Measurements from ENCODE around the gene LAMA5. TPM values are rescaled to one million over a fixed set of nuclear protein-coding genes. Genes with fewer than 3 reads are reported as not detected.

Gene LAMA5
- total RNA-seq, 1 experiment from 2014 or later: 1,050 TPM

DNA sequence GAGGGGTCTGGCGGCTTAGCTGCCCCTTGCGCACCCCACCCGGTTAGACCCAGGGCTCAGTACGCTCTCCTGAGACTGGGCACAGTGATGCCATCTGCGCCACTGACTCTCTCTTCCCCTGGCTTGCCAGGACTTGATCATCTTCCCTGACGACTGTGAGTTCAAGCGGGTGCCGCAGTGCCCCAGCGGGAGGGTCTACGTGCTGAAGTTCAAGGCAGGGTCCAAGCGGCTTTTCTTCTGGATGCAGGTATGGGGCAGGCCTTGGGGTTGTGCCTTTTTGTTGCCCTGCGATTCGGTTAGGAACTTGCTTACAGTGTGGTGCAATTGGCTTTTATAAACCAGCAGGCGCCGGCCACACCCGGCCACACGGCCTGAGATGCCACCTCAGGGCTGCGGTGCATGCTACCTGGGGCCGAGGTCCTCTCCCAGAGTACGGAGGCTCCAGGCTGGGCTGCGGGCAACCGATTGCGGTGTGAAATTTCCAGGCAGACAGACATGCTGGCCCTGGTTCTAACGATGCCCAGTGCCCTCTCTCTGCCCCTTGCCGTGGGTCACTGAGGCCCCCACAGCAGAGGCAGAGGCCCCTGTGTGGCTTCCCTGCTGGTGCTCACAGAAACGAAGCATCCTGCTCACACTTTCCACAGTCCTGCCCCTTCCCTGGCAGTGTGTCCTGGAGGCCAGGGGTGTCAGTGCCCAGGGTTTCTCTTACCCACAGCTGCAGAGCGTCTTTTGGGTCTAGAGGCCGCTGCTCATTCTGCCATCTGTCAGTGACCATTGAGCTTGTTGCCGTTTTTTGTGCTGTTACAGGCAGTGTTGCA is 62.6 kb downstream of the LAMA5 start:
- no peaks in the 10 kb centered on the region for H3K27me3 Mint-ChIP-seq (ENCODE audit: insufficient read depth, unreplicated experiment)
- H3K9me3 Mint-ChIP-seq (ENCODE audit: unreplicated experiment): no peaks in the 10 kb centered on the region
- H3K9me3 ChIP-seq: no peaks in the 10 kb centered on the region
- peaks cover 29% of the 10 kb centered on the region for H3K36me3 ChIP-seq (ENCODE audit: control insufficient read depth, insufficient read depth, low read length)
- H3K36me3 Mint-ChIP-seq (ENCODE audit: insufficient read depth, unreplicated experiment): peaks cover 99% of the 10 kb centered on the region
- TF ChIP-seq, protein P1, sequence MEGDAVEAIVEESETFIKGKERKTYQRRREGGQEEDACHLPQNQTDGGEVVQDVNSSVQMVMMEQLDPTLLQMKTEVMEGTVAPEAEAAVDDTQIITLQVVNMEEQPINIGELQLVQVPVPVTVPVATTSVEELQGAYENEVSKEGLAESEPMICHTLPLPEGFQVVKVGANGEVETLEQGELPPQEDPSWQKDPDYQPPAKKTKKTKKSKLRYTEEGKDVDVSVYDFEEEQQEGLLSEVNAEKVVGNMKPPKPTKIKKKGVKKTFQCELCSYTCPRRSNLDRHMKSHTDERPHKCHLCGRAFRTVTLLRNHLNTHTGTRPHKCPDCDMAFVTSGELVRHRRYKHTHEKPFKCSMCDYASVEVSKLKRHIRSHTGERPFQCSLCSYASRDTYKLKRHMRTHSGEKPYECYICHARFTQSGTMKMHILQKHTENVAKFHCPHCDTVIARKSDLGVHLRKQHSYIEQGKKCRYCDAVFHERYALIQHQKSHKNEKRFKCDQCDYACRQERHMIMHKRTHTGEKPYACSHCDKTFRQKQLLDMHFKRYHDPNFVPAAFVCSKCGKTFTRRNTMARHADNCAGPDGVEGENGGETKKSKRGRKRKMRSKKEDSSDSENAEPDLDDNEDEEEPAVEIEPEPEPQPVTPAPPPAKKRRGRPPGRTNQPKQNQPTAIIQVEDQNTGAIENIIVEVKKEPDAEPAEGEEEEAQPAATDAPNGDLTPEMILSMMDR (IDR thresholded peaks at IDR 0.05; ENCODE audit: insufficient read depth in 1 of 2, low read depth in 1 of 2, low read length in 1 of 2, severe bottlenecking in 1 of 2, unreplicated experiment in 1 of 2): no peak
- no TSS peak for BruUV-seq (replicated peaks)
- intact Hi-C loops (cut with micrococcal nuclease; ENCODE audit: unreplicated experiment): loop anchor here (5.0 to 10.0 kb wide), 2 partner anchors 313 to 490 kb away; partner anchors contain the start of gene MRGBP
- peak overlapping the region; percentile 97 for H3K27ac Mint-ChIP-seq (ENCODE audit: unreplicated experiment)
- H3K4me1 Mint-ChIP-seq (ENCODE audit: low read depth, unreplicated experiment): peaks cover 30% of the 10 kb centered on the region
- POLR2A ChIA-PET: interaction anchor here (0.7 to 1.4 kb wide), 3 partner anchors 57 to 78 kb away, joined by 4 to 5 read pairs (median 4); no protein-coding TSS in a partner anchor
- H3K4me3 Mint-ChIP-seq (ENCODE audit: unreplicated experiment): peak overlapping the region; percentile 89
- H3K4me3 ChIP-seq (ENCODE audit: low read depth, low read length): peak overlapping the region; percentile 98
- H3K27me3 ChIP-seq (replicated peaks; ENCODE audit: control insufficient read depth, insufficient read depth, low read length): no peaks in the 10 kb centered on the region
- CTCF ChIA-PET: interaction anchor here (0.9 to 1.6 kb wide), 2 partner anchors 78 kb away, joined by 4 to 14 read pairs; no protein-coding TSS in a partner anchor
- no peak for DNase-seq
- H3K4me1 ChIP-seq: peaks cover 20% of the 10 kb centered on the region

DNA sequence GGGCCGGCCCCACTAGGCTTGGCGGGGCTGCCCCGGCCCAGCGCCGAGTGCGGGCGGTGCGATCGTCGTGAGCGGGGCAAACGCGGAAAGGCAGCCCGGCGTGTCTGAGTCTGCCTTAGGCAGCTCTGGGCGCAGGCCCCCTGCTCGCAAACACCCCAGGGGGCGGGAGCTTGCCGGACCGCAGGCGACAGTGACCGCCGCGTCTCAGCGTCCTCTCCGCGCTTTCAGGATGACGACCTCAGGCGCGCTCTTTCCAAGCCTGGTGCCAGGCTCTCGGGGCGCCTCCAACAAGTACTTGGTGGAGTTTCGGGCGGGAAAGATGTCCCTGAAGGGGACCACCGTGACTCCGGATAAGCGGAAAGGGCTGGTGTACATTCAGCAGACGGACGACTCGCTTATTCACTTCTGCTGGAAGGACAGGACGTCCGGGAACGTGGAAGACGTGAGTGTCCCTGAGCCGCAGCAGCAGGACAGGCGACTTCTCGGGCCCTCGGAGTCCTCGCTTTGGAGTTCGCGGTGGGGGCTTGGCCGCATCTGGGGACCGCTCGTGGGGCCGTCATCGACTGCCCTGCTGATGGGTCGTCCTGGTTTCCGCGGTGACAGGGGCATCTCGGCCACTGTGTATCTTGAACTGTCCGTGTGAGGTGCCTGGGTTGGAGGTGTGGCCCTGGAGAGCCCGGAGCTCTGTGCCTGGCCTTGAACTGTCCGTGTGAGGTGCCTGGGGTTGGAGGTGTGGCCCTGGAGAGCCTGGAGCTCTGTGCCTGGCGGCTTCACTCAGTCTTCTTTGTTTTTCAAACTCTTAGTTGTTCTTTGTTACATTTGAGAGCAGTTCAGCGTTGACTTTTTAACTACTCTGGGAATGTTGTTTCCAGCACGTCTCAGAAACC is 63.5 kb downstream of the LAMA5 start:
- H3K4me1 Mint-ChIP-seq (ENCODE audit: low read depth, unreplicated experiment): peaks cover 30% of the 10 kb centered on the region
- H3K4me3 ChIP-seq (ENCODE audit: low read depth, low read length): peak overlapping the region; percentile 98
- no peaks in the 10 kb centered on the region for H3K9me3 Mint-ChIP-seq (ENCODE audit: unreplicated experiment)
- peak overlapping the region; percentile 89 for H3K4me3 Mint-ChIP-seq (ENCODE audit: unreplicated experiment)
- peak overlapping the region; percentile 97 for H3K27ac Mint-ChIP-seq (ENCODE audit: unreplicated experiment)
- H3K9me3 ChIP-seq: no peaks in the 10 kb centered on the region
- H3K36me3 ChIP-seq (ENCODE audit: control insufficient read depth, insufficient read depth, low read length): peaks cover 29% of the 10 kb centered on the region
- no TSS peak for BruUV-seq (replicated peaks)
- peak; percentile 63 to 76 for DNase-seq
- H3K36me3 Mint-ChIP-seq (ENCODE audit: insufficient read depth, unreplicated experiment): peaks cover 99% of the 10 kb centered on the region
- intact Hi-C loops (cut with micrococcal nuclease; ENCODE audit: unreplicated experiment): loop anchor here (2.0 to 10.0 kb wide), 4 partner anchors 17 to 1339 kb away; partner anchors contain the start of gene MRGBP
- POLR2A ChIA-PET: interaction anchor here (0.9 to 1.4 kb wide), 3 partner anchors 63 to 79 kb away, joined by 3 to 5 read pairs (median 4); no protein-coding TSS in a partner anchor
- CTCF ChIA-PET: interaction anchor here (0.7 to 1.6 kb wide), 4 partner anchors 65 to 101 kb away, joined by 3 to 14 read pairs (median 3); no protein-coding TSS in a partner anchor
- H3K4me1 ChIP-seq: peaks cover 20% of the 10 kb centered on the region
- H3K27me3 ChIP-seq (replicated peaks; ENCODE audit: control insufficient read depth, insufficient read depth, low read length): no peaks in the 10 kb centered on the region
- TF ChIP-seq, protein P1 (IDR thresholded peaks at IDR 0.05; ENCODE audit: insufficient read depth in 1 of 2, low read depth in 1 of 2, low read length in 1 of 2, severe bottlenecking in 1 of 2, unreplicated experiment in 1 of 2): no peak
- H3K27me3 Mint-ChIP-seq (ENCODE audit: insufficient read depth, unreplicated experiment): no peaks in the 10 kb centered on the region

DNA sequence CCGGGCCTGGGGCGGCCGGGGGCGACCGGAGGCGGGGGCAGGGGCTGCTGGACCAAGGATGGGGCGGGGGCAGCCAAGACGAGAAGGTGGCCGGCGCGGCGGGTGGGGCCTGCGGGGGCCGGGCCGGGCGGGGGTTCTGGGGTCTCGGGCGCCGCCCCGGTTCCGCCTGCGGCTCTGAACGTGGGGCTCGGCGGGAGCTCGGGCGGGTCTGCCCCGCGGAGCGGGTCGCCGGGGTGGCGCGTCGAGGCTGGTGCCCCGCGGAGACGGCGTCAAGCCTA is 64.1 kb downstream of the LAMA5 start:
- CTCF ChIA-PET: interaction anchor here (1.0 to 1.6 kb wide), 5 partner anchors 41 to 102 kb away, joined by 3 to 21 read pairs (median 11); no protein-coding TSS in a partner anchor
- no TSS peak for BruUV-seq (replicated peaks)
- intact Hi-C loops (cut with micrococcal nuclease; ENCODE audit: unreplicated experiment): loop anchor here (2.0 to 10.0 kb wide), 4 partner anchors 18 to 1340 kb away; partner anchors contain the start of gene MRGBP
- H3K9me3 ChIP-seq: no peaks in the 10 kb centered on the region
- TF ChIP-seq, protein P1 (IDR thresholded peaks at IDR 0.05; ENCODE audit: insufficient read depth in 1 of 2, low read depth in 1 of 2, low read length in 1 of 2, severe bottlenecking in 1 of 2, unreplicated experiment in 1 of 2): no peak
- no peak for DNase-seq
- Mint-ChIP-seq H3K4me3 (ENCODE audit: unreplicated experiment) (peak overlapping the region; percentile 89), H3K27me3 (ENCODE audit: insufficient read depth, unreplicated experiment) (no peaks in the 10 kb centered on the region), H3K4me1 (ENCODE audit: low read depth, unreplicated experiment) (peaks cover 30% of the 10 kb centered on the region), H3K36me3 (ENCODE audit: insufficient read depth, unreplicated experiment) (peaks cover 98% of the 10 kb centered on the region), H3K9me3 (ENCODE audit: unreplicated experiment) (no peaks in the 10 kb centered on the region), H3K27ac (ENCODE audit: unreplicated experiment) (peak overlapping the region; percentile 97)
- peak overlapping the region; percentile 98 for H3K4me3 ChIP-seq (ENCODE audit: low read depth, low read length)
- peaks cover 20% of the 10 kb centered on the region for H3K4me1 ChIP-seq
- H3K36me3 ChIP-seq (ENCODE audit: control insufficient read depth, insufficient read depth, low read length): peaks cover 27% of the 10 kb centered on the region
- POLR2A ChIA-PET: interaction anchor here (0.6 to 1.4 kb wide), 4 partner anchors 63 to 181 kb away, joined by 3 to 5 read pairs (median 4); partner anchors contain the start of gene LSM14B
- no peaks in the 10 kb centered on the region for H3K27me3 ChIP-seq (replicated peaks; ENCODE audit: control insufficient read depth, insufficient read depth, low read length)

All from Caco-2 (cell line).